Activated CD4-positive, alpha-beta T cell treated with anti-CD3 and anti-CD28 coated beads, Interleukin-2, Interleukin-4, amounts not matched to agents 100 ng/mL and 50 ng/mL, durations not matched to agents 16 hours and 8 hours (primary cell): Measurements from ENCODE around the gene RPP21.

Experiments used
- DNase-seq: peaks from one replicate; pipeline ENCODE4 v3.0.0-alpha.2; 2020; ENCODE audit warnings: low spot score

Gene RPP21

DNA sequence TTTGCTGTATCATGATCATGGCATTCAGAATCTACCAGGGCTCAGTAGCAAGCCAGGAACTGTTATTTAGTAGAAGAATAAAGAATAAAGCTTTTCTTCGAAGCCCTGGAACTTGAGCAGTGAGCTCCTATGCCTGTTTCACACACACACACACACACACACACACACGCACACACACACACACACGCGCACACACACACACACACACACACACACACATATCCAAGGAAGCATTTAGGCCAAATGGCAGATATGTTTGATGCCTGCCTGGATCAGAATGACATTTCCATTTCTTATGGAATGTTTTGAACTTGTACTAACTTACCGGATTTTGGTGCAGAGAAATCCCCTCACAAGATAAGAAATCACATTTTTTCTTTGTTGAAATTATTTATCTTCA is 35.5 kb downstream of the RPP21 start:
- DNase-seq = no peak

DNA sequence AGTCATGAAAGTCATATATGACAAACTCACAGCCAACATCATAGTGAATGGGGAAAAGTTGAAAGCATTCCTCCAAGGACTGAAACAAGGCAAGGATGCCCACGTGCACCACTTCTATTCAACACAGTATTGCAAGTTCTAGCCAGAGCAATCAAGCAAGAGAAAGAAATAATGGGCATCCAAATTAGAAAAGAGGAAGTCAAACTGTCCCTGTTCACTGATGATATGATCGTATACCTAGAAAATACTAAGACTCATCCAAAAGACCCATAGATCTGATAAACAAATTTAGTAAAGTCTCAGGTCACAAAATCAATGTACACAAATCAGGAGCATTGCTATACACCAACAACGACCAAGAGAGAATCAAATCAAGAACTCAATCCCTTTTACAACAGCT is 41.2 kb downstream of the RPP21 start:
- no peak for DNase-seq

DNA sequence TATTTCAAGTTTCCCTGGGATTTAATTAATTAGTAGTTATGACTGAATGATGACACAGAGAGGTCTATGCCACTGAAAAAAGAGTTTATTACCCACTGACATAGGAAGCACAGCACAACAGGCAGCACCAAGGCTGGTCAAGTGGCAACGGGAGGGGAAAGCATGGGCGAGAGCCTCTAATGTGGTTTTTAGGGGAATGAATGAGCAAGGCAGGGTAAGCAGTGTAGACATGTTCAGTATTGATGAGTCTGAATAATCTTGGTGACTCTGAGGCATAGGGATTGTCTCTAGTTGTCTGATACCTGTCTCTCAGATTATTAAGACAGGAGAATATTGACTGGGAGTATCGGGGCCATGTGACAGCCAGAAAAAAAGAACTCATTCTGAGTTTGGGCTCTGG is 46.3 kb downstream of the RPP21 start:
- DNase-seq = no peak

DNA sequence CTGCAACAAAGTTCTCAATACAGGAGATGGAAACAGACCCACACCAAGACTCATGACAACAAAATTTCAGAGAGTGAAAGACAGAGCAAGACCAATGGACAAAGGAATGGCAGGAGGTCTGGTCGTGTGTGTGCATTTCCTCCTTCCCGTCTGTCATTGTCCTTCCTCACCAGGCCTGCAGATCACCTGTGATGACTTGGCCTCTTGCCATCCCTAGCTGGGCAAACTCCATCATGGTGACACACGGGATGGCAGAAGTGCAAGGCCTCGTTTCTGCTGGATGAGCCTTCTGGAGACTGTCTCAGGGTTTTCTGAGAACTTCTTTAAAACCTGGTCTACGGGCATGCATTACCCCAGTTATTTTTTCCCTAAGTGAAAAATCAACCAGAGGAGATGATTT is 49.2 kb downstream of the RPP21 start:
- no peak for DNase-seq
